Tibial nerve (tissue), 3 donors: ENCODE data around the gene SKP1.

Source experiments
- POLR2A ChIP-seq, 2 donors: fragments of 450-650 bp; IDR thresholded peaks; one replicate each; pipeline ENCODE4 v1.6.1; 2017; ENCODE audit warnings: antibody characterized with exemption in 2 of 2, mild to moderate bottlenecking in 2 of 2, moderate library complexity in 2 of 2
- TF ChIP-seq, protein P1 (sequence below), 5 experiments: fragments of 200-600 bp in 3 of 5; fragments of 450-650 bp in 2 of 5; sonication (generic) in 3 of 5; IDR thresholded peaks; one replicate each; pipeline ENCODE4 v1.5.1; 2016 to 2019; ENCODE audit warnings: antibody characterized with exemption in 5 of 5, mild to moderate bottlenecking in 3 of 5, moderate library complexity in 2 of 5

DNA sequence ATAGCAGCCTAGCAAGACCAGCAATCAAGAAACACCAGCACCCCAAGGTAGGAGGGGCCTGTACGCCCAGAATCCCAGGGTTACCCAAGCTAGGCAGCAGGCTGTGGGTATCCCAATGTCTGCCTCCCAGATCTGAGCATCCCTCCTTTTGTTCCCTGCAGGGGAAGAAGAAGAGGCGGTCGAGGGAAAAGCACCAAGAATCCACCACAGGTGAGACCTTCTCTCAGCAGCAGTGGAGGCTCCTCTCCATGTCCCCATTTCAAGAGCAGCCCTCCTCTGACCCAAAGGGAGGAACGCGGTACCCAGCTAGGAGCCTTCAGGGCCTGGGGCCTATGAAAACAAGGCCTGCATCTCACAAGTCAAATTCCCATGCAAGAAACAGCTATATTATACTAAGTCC, 33.3 kb downstream of the SKP1 start:
- TF ChIP-seq, protein P1, sequence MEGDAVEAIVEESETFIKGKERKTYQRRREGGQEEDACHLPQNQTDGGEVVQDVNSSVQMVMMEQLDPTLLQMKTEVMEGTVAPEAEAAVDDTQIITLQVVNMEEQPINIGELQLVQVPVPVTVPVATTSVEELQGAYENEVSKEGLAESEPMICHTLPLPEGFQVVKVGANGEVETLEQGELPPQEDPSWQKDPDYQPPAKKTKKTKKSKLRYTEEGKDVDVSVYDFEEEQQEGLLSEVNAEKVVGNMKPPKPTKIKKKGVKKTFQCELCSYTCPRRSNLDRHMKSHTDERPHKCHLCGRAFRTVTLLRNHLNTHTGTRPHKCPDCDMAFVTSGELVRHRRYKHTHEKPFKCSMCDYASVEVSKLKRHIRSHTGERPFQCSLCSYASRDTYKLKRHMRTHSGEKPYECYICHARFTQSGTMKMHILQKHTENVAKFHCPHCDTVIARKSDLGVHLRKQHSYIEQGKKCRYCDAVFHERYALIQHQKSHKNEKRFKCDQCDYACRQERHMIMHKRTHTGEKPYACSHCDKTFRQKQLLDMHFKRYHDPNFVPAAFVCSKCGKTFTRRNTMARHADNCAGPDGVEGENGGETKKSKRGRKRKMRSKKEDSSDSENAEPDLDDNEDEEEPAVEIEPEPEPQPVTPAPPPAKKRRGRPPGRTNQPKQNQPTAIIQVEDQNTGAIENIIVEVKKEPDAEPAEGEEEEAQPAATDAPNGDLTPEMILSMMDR (IDR thresholded peaks at IDR 0.05), result no peak
- TF ChIP-seq POLR2A (IDR thresholded peaks at IDR 0.05), result no peak
